Amniotic epithelial cell (primary cell): ENCODE measurements around the gene ENDOV.

Experiments
- DNase-seq: peaks from one replicate; pipeline ENCODE4 v3.0.0-alpha.2; 2010; ENCODE audit warnings: low read depth

ENDOV gene

DNA sequence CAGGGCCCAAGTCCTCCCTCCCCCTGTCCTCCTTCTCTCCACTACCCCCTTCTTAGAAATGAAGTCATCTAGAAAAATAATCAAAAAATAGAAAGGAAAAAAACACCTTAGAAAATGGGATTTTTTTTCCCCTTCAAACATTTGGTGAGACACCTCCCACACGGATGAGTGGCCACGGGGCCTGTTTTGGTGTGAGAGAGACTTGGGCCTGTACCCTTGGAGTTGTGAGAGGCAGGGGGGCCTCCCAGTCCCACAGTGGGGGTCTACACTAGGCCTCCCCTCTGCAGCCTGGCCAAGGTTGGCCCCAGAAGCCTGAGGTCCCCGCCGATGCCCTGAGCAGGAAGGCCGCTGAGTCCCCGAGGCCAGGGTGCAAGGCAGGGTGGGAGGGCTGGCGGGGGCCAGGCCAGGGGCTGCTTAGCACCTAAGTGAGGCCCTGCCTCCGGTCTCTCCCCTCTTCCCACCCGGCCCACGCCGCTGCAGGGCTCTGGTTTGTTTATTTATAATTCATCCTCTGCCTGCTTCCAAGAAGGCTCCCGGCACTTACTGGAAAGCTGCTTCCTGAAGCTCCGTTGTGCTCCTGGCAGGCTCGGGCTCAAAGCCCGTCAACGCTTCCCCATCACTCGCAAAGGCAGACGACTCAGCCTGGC is 35.1 kb downstream of the ENDOV start:
- no peak for DNase-seq

DNA sequence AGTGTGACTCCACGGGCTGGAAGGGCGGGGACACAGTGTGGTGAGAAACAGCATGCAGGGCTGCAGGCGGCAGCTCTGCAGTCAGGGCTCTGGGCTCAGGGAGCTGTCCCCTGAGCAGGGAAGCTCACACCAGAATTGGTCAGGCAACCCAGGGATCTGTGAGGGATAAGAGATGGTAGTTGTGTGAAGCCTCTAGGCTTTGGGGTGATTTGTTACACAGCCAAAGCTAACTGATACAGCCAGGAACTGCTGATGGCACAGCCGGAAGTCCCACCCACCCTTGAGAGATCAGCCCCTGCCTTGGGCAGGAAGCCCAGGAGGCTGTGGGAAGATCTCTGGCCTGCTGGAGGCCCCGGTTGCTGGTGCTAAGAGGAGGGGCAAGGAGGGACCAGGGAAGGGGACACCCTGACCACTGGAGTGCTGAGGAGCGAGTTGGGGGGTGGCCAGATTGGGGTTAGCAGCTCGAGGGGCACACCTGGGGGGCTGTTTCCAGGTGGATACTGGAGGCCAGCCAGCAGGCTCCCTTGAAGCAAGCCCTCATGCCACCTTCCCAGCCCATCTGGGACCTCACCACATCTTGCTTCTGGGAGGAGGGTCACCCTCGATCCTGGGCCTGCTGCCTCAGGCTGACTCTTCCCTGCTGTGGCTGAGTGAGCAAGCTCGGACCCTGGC is 36.3 kb downstream of the ENDOV start:
- DNase-seq, result no peak

DNA sequence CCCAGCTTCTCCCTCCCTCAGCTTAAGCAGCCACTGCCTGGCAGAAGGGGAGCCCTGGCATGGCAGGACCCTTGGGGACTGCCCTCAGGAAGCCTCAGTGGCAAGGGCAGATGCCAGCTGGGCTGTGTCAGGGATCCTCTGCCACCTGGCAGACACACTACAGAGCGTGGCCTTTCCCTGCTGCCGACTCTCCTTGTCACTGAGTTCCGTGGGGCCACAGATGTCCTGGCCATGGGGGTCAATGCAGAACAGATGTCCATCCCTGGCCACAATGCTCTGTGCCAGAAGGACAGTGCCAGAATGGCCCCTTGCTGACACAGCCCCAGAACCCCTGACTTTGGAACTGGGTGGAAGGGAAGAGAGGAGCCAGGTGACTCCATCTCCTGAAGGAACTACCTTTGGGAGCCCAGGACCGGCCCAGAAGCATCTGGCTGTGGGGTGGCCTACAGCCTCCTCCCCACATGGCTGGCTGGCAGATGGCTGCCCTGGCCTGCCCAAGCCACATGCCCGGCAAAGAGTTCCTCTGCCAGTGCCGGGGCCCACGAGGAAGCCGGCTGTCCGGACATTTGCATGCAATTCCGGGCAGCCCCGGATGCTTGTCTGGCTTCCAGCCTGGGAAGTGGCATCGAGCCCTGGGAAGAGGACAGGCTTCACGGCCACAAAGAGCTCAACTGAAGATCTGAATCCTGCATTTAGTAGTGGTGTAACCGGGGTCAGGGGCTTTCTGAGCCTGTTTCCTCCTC is 37.4 kb downstream of the ENDOV start:
- no peak for DNase-seq

DNA sequence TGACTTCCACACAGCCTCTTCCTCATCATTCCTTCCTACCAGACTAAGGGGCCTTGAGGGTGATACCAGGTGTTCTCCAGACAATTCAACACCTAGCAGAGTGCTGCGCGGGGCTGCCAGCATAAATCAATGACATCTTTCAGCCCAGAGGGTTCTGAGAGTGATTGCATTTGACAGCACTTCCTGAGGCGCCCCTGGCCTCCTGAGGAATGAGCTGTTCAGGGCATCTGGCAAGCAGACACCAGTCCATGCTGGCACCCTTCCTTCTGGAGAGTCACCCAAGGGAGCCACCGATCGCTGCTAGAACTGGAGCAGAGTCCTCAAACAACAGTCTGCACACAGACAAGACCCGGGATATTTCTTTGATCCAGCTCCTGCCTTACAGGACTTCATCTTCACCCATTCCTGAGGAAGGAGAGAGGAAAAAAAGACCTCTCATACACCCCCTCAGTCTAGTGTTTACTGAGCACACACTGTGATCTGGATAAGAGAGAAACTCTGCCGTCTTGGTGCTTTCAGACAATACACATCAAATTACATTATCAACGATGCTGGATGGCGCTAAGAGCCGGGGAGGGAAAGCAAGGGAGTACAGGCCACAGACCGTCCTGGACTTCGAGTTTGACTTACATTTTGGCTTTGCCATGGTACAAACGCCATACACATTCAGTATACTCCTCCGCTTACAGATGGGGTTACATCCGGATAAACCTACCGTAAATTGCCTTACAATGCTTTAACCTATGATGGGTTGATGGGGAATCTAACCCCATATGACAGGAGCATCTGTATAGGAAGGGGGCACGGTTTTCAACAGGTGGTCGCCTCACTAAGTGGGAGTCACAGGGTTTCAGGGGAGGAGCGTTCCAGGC is 38.4 kb downstream of the ENDOV start:
- no peak for DNase-seq

DNA sequence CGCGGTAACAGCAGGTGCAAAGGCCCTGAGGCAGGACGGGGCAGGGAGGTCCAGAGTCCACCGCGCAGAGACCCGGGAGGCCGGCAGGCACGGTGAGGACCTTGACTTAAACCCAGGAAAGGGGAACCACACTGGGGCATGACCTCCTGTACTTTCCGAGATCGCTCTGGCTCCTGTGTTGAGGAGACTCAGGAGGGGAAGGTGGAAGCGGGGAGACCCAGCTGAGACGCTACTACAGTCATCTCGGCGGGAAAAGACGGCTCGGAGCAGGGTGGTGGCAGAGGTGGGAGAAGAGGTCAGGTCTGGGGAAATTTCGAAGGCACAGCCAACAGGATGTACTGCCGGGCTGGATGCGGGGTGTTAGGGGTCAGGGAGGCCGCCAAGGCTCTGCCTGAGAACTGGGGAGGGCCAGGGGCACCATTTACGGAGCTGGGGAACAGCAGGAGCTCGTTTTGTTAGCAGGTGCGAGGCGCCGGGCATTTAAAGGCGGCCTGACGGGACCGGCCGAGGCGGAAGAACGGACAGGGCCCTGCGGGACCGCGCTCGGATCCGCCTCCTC is 39.1 kb downstream of the ENDOV start:
- DNase-seq, result no peak

DNA sequence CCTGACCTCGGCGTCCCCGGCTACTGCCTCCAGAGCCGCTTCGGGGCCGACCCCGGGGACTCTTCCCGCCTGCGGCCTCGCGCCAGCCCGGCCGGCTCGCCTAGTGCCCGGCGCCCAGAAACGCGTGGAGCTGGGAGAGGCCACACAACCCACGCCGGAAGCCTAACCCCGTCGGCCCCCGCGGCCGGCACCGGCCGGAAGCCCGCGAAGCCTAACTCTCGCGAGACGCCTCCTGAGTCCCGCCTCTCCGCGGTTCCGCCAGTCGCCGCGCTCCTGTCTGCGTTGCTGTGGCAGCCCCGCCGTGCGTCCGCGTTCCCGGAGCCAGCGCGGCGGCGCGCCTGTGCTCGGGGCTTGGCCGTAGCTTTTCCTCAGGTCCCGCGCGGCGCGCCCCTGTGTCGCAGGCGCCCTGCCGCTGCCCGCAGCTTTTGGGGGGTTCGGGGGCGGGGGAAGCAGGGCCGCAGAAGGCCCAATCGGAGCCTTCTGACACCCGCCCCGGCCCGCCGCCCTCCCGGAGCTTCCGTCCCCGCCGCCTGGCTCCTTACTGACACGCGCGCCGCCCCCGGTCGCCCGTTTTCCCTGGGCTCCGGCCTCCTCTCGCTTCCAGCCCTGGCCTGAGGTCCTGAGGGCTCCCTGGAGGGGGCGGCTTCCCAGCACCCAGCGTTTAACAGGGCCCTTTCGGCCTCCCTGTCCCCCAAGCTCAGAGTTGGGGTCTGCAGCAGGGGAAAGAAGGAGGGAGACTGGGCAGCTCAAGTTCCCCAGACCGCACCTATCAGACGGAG is 39.8 kb downstream of the ENDOV start:
- peak; percentile 94 for DNase-seq

DNA sequence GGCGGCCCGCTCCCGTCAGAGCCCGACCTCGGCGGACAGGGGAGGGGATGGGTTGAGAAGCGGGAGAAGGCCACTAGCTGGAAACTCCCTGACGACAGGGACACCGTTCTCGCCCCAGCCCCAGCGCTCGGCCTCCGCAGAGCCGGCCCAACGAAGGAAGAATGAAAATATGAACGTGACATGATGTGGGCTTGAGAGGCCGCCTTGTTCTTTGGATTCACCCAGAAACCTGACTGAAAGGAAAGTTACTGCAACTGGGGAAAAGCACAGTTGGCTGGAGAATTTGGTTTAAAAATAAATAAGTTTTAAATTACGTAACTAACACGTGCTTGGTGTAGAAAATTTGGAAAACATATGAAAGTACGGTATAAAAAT is 40.4 kb downstream of the ENDOV start:
- DNase-seq, result peak; percentile 32

DNA sequence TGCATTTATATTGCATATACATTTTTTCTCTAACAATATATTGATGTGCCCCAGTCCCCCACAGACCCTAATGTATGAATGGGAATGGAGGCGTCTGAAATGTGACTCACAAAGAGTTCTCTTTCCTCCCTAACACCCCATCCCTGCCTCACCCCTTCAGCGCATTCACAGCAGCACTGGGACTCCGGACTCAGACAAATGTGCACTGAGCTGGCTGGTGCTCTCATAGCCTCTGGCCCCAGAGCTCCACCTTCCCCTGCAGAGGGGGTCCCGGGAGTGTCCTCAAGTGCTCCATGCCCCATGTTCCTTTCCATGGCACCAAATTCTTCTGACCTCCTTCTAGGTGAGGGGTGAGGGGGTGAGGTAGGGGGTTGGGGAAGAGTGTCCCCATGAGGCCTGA is 40.8 kb downstream of the ENDOV start:
- no peak for DNase-seq

DNA sequence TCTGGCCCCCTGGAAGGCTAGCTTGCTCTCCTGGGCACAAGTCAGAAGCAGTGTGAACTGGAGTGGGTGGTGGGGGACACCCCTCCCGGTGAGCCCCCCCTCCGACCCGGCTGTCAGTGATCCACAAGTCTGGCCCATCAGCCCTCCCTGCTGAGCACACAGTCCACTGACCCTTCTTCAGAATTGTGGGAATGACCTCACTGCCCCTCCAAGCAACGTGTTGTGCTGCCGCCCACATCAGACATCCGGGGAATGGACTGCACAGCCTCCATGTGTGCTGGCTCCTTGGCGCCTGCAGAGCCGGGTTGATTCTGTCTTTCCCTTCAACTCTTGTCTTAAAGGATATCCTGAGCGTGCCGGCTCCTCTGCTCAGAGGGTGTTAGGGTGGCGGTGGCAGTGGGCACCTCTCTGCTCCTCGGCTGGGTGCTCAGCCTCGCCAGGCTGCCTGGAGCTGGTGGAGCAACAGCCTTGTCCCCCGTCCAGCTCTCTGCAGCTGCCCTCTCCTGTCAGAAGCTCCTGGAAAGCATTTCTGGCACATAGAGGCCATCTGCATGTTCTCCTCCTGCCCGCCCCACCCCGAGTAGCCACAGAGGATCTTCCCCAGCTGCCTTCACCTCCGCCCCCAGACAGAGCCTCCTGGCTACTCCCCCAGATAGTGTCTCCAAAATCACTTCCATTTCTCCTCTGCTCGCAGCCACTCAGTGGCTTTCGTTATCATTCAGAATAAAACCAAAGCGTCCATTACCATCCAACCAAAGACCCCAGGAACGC is 41.7 kb downstream of the ENDOV start:
- no peak for DNase-seq

DNA sequence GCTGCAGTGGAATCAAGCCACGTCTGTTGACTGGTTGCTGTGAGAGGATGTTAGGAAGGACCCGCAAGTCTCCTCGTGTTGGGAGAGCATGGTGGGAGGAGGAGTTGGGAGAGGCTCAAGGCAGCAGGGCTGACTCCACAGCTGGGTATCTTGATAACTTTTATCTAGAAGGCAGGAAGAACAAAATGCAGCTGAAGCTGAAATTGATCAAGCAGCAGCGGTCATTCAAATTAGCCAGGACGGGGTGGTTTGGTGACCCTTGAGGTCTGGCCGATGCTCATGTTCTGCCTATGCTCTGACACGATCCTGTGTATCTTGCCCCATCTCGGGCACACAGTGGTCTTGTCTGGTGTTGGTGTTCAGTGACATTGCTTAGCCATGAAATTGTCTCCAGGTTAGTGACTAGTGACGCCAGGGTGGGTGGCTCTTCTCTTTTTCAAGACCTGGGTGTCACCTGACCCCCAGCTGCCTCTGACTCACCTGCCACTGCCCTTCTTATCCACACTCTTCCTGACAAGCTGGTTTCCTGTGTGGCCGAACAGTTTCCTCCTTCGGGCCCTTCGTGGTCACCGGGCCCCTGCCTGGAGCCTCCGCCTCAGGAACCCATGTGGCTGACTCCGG is 42.4 kb downstream of the ENDOV start:
- no peak for DNase-seq

DNA sequence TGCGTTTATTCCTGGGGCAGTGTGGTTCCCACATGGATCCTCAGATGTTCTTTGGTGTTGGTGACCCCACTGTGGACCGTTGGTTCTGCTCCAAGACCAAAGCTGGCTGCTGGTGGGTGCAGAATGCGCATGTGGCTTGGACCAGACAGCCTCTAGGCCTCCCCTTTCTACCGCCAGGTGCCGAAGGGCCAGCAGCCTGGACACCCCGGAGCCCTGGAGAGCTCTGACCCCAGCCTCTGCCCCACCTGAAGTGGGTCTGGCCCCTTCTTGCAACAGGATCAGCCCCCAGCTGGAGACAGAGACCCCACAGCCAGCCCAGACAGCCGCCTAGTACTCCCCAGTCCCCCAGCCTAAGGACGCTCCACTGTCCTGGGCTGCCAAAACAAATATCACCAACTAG is 43.0 kb downstream of the ENDOV start:
- DNase-seq, result no peak

DNA sequence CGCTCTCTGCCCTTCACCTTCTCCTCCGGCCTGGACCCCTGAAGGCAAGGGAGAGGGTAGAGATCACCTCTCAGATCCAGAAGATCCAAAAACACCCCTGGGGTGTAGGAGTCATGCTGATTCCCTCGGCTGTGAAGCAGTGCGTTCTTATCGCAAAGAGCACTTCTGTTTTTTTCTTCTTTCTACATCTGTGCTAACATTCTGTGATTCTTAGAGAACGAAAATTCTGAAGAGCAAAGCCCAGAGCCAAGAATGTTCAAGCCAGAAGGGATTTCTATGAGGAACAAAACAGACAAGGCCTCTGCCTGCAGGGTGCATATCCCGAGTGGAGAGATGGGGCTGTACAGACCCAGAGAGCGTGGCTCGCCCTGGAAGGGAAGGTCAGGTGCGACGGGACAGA is 44.3 kb downstream of the ENDOV start:
- DNase-seq, result no peak

DNA sequence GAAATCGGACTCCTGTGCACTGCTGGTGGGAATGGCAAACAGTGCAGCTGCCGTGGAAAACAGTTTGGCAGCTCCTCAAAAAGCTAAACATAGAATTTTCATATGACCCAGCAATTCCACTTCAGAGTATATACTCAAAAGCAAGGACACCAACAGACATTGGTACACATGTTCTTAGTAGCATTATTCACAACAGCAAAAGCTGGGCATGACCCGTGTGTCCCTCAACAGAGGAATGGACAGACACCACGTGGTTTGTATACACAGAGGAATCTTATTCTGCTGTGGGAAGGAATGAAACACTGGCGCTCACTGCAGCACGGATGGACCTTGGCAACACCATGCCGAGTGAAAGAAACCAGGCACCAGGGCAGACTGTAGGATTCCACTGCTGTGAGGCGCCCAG is 45.5 kb downstream of the ENDOV start:
- peak; percentile 14 for DNase-seq

DNA sequence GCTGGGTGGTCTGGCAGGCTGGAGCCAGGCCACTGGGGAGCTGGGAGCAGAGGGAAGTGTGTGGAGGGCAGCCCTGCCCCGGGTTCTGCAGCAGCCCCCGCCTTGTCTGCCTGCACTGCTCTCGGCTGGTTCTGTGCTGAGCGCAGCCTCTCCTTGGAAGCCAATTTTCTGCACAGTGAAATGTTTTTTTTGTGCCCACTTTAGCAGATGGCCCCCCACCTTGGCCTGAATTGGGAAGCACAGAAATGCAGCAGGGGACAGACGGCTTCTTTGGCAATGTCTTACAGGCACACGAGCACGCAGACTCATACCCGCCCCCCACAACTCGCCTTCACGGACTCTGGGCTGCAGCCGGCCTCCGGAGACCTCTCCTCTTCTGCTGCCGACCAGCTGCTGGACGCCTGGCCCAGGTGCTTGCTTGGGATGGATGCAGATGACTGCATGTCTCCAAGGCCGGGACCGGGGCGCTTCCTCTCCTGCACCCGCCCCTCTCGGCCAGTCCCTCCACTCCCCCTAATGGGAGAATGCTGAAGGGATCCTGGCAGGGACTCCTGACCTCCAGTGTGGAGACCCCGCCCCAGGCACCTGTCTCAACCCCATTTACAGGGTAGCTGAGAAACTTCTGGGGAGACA is 46.7 kb downstream of the ENDOV start:
- DNase-seq, result no peak

DNA sequence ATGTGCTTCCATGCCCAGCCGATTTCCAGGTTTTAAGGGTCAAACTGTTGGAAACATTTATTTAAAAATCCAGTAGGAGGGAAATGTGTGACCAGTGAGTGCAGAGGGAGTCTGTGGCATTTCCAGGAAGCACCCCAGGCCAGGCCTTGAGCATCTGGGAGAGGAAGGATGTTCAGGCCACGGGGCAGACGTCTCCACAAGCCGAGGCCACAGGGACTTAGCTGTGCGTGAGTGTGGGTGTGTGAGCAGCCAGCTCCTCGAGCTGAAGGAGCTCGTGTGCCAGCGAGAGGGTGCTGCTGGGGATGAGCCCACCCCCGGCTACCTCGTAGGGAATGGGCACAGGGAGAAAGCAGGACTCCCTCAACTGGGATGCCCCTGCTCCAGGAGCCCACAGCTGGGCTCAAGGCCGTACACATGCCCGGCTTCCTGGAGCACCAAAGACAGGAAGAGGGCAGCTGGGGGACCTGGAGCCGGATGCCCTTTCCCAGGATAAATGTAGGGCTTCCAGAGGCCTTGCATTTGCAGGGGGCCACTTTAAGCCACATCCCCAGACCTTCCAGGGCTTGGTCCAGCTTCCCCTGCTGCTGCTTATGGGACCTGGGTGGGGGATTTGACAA is 48.9 kb downstream of the ENDOV start:
- no peak for DNase-seq

DNA sequence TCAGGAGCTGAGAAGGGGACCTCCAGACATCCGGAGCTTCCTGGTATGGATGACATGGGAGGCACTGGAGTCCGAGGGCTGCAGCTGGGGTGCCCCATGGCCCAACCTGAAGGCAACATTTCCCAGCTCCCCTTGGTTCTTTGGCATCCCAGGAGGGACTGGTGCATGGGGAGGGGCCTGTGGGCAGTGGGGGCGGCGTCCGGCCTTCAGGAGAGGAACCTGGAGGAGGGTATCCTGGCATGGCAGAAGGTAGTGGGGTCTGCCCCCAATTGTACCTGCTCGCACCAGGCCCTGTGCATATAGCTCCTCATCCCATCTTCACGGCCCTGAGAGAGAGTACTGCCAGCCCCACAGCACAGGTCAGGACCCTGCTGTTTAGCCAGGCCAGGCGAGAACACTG is 49.5 kb downstream of the ENDOV start:
- DNase-seq, result no peak

DNA sequence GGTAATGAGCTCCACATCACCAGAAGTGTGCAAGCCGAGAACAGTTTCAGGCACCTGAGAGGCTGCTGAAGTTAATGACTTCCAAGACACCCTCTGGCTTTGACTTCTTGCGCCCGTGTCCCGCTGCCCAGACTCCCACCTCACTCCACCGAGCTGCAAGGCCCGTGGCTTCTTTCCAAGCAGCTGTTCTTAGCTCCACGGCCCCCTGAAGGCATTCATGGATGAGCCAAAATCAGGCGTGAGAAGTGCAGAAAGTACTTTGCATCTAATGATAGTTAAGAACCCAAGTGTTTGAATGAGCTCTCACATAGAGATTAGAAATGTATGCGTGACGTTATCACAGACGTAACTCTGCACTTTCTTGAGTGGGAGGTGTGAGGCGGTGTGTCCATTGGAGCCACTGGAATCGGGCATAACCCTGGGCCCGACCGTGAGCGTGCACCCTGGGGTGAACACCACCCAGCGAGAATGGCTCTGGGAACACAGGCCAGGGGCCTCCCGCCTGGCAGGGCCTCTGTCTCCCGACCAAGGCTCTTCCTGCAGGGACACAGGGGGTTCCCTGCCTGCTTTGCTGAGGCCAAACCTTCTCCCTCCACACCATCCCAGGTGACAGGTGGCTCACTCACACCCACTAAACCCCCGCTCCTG is 50.5 kb downstream of the ENDOV start:
- DNase-seq, result no peak

DNA sequence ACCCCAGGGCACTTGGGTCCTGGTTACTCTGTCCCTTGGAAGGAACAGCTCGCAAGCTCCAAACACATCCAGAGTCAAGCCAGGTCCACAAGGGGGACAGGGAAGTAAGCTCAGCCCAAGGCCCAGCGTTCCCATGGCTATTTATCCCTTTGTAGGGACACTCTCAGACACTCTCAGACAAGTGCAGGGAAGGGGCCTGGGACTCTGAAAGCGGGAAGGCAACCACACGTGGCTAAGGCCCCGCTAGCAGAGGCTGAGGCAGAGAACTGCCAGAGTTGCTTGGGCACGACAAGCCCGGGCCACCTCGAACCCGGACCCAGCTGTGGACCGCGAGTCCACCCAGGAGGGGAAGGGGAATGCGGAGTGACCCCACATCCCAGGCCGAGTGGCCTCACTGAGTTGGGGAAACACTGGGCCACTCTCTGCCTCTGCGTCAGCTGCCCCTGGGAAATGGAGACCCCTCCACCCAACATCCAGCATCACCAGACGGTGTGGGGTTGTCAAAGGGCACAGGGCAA is 51.3 kb downstream of the ENDOV start:
- no peak for DNase-seq
